ENCODE measurements around the gene POLQ. TPM values are rescaled to one million over a fixed set of nuclear protein-coding genes. Genes with fewer than 3 reads are reported as not detected.

Gene POLQ
- polyA plus RNA-seq = 0.07 and 0.66 TPM in 2 replicates

GRCh38 chr3:121545574-121546455 lies at the start of gene POLQ:
POLQ (minus strand) TSS chr3:121545988; CDS start chr3:121545877, 111 bp downstream.

GRCh38 chr3:121592856-121593702 lies 47.3 kb upstream of the POLQ start, which contains the start of gene FBXO40:
FBXO40 (plus strand) TSS chr3:121593379; CDS start chr3:121620576, 27,197 bp downstream.

GRCh38 chr3:121567649-121568048 lies 21.9 kb upstream of the POLQ start, which contains the start of gene ARGFX:
ARGFX (plus strand) TSS chr3:121567949; CDS start chr3:121570714, 2,765 bp downstream.

Other genes starting within 250 kb of the POLQ start
- not detected in 2 replicates for gene ARGFX, start 22.0 kb upstream of the POLQ start, polyA plus RNA-seq
- gene FBXO40, start 47.4 kb upstream of the POLQ start, polyA plus RNA-seq = 0.84 and 1.2 TPM in 2 replicates
- gene HCLS1, start 114.9 kb upstream of the POLQ start, polyA plus RNA-seq = 0.31 TPM in 1 of 2 replicates, not detected in the other
- gene GOLGB1, start 203.8 kb upstream of the POLQ start, polyA plus RNA-seq = 37.2 and 58.4 TPM in 2 replicates